HG03571 (cell line): ENCODE data around the gene CEP112.

Source experiments
- ATAC-seq: cut with Tn5 transposase; IDR thresholded peaks from one replicate; pipeline ENCODE4 v1.9.1; 2021; ENCODE audit not compliant: unreplicated experiment

Gene CEP112

GRCh38 chr17:65895969-65896368 is 296.0 kb downstream of the CEP112 start:
- no peak for ATAC-seq

- no peak for ATAC-seq
Measured at GRCh38 chr17:65893692-65894279, 298.1 kb downstream of the CEP112 start.

- ATAC-seq: no peak
Measured at GRCh38 chr17:65892912-65893377, 299.0 kb downstream of the CEP112 start.

- no peak for ATAC-seq
Measured at GRCh38 chr17:65891231-65891735, 300.6 kb downstream of the CEP112 start.

GRCh38 chr17:65888649-65889048 is 303.3 kb downstream of the CEP112 start:
- ATAC-seq: no peak

- no peak for ATAC-seq
Measured at GRCh38 chr17:65886315-65887245, 305.4 kb downstream of the CEP112 start.

DNA sequence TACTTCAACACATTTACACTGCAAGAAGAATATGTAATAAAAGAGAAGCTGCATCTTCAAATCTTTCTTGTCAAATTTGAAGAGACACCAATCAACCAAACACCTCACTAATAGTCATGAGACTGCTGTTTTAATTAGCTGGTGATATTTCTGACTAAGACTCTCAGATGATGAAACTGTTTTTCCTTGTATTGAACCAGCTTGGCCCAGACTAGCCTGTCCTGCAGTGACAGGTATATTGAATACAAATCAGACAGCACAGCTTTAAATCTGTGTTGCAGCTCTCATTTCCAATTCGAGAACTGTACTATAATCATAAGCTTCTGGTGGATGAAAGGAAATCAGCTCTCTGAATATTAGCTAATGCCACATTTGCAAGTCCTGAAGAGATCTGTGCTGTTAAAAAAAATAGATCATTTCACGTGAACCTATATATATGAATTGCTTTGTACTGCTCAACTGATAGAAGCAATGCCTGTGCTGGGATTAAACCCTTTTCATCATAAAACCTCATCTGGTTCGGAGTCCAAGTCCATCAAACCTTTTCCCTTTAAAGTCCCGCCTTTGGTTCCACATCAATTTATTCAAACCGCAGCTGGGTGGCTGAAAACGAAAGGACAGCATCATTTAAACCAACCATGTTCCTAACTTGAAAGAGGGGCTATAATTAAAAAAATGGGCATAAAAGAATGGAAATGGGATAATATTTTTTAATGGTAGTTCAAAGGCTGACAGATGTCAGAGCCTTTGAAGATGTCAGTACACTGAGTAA is 306.2 kb downstream of the CEP112 start:
- no peak for ATAC-seq

DNA sequence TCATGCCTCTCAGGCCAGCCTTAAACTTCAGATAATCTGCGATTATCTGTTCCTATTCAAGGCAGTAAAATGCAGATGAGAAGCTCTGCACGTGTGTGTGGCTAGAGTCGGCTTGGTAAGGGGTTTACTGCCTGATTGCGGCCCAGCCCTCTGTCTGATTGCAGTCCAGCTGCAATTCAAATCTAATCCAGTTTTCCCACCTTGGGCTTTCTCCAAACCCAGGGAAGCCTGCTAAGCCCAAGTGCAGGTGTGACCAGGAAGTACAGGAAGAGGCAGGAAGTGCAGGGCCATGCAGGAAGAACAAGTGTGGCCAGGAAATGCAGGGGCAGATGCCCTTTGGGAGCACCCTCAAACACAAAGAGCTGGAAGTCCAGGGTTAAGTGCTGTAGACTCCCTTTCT is 314.9 kb downstream of the CEP112 start:
- no peak for ATAC-seq

- no peak for ATAC-seq
Measured at GRCh38 chr17:65868881-65869280, 323.1 kb downstream of the CEP112 start.

DNA sequence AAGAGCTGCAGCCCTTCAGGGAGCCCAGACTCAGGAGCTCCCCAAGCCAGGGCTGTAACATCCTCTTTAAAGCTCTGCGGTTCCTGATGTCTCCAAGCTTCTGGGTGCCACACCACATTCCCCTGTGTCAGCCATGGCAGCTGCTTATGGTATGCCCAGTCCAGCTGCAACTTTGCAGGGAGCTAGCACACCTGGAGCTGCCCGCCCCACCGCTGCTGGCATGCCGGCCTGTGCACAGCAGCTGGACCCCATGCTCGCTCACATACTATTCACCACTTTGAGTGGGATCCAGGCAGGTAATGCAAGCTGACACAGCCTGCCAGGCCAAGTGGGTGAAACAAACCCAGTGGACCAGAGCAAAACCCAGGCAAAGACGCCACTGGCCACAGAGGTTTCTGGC is 324.9 kb downstream of the CEP112 start:
- no peak for ATAC-seq

GRCh38 chr17:65865715-65866425 is 326.1 kb downstream of the CEP112 start:
- no peak for ATAC-seq

- no peak for ATAC-seq
Measured at GRCh38 chr17:65864394-65864793, 327.5 kb downstream of the CEP112 start.

- ATAC-seq: no peak
Measured at GRCh38 chr17:65857718-65858117, 334.2 kb downstream of the CEP112 start.

GRCh38 chr17:65856865-65857264 is 335.1 kb downstream of the CEP112 start:
- no peak for ATAC-seq

DNA sequence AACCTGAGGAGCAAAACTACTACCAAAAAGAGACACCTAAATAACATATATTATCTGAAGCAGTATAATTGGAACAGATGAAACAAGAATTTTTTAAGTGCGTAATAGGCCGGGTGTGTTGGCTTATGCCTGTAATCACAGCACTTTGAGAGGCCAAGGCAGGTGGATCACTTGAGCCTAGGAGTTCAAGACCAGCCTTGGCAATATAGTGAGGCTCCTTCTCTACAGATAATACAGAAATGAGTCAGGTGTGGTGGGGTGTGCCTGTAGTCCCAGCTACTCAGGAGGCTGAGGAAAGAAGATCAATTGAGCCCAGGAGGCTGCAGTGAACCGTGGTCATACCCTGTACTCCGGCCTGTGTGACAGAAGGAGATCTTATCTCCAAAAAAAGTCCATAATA is 336.3 kb downstream of the CEP112 start:
- no peak for ATAC-seq

- ATAC-seq: no peak
Measured at GRCh38 chr17:65855245-65855644, 336.7 kb downstream of the CEP112 start.

GRCh38 chr17:65853816-65854215 is 338.1 kb downstream of the CEP112 start:
- no peak for ATAC-seq

- no peak for ATAC-seq
Measured at GRCh38 chr17:65852911-65853310, 339.0 kb downstream of the CEP112 start.

- ATAC-seq: no peak
Measured at GRCh38 chr17:65851965-65852736, 339.8 kb downstream of the CEP112 start.

- no peak for ATAC-seq
Measured at GRCh38 chr17:65850486-65850885, 341.4 kb downstream of the CEP112 start.
